Endodermal cell (in vitro differentiated cells): ENCODE results near the gene AGK. TPM values are rescaled to one million over a fixed set of nuclear protein-coding genes. Genes with fewer than 3 reads are reported as not detected.

Experiments
- DNase-seq: peaks from one replicate; pipeline ENCODE4 v3.0.0-alpha.2; 2017
- H3K27ac ChIP-seq: 2 replicates; pipeline ENCODE4 v1.5.1; 2013; ENCODE audit warnings: mild to moderate bottlenecking, low read depth, low read length, moderate library complexity
- H3K27me3 ChIP-seq: 2 replicates; pipeline ENCODE4 v1.6.1; 2013; ENCODE audit warnings: mild to moderate bottlenecking, low read length, moderate library complexity; ENCODE audit not compliant: insufficient read depth, control insufficient read depth, poor library complexity, severe bottlenecking
- H3K36me3 ChIP-seq: 2 replicates; pipeline ENCODE4 v1.7.0; 2013; ENCODE audit warnings: mild to moderate bottlenecking, low read length, moderate library complexity; ENCODE audit not compliant: control insufficient read depth, insufficient read depth
- H3K4me1 ChIP-seq: one replicate; pipeline ENCODE4 v1.7.0; 2013; ENCODE audit warnings: low read length; ENCODE audit not compliant: control insufficient read depth, insufficient read depth
- H3K4me3 ChIP-seq: 2 replicates; pipeline ENCODE4 v1.5.1; 2013; ENCODE audit warnings: mild to moderate bottlenecking, low read length, moderate library complexity
- H3K9ac ChIP-seq: 2 replicates; pipeline ENCODE4 v1.6.1; 2013; ENCODE audit warnings: mild to moderate bottlenecking, low read length, moderate library complexity; ENCODE audit not compliant: poor library complexity, severe bottlenecking; ENCODE audit errors: extremely low read depth
- H3K9me3 ChIP-seq: 2 replicates; pipeline ENCODE4 v1.6.1; 2013; ENCODE audit warnings: mild to moderate bottlenecking, low read length, moderate library complexity; ENCODE audit not compliant: control insufficient read depth
- H3K27ac Mint-ChIP-seq: 2 replicates; pipeline ENCODE4 v1.8.0; 2020; ENCODE audit warnings: mixed read lengths
- H3K27me3 Mint-ChIP-seq: 2 replicates; pipeline ENCODE4 v1.8.0; 2021; ENCODE audit warnings: mild to moderate bottlenecking, mixed read lengths; ENCODE audit not compliant: insufficient read depth
- H3K36me3 Mint-ChIP-seq: 2 replicates; pipeline ENCODE4 v1.8.0; 2020; ENCODE audit warnings: low read depth, mixed read lengths
- H3K4me1 Mint-ChIP-seq: 2 replicates; pipeline ENCODE4 v1.8.0; 2020; ENCODE audit warnings: mixed read lengths
- H3K4me3 Mint-ChIP-seq: 2 replicates; pipeline ENCODE4 v1.8.0; 2020; ENCODE audit warnings: mild to moderate bottlenecking, moderate library complexity, mixed read lengths
- H3K9me3 Mint-ChIP-seq: 2 replicates; pipeline ENCODE4 v1.8.0; 2020; ENCODE audit warnings: mild to moderate bottlenecking, mixed read lengths
- WGBS, 2 experiments: methylation state at CpG; one replicate each; pipeline versions ENCODE4 v1.1.5 to v1.1.7; 2013; ENCODE audit warnings: missing lambda C conversion rate in 2 of 2, mixed read lengths in 1 of 2; ENCODE audit not compliant: insufficient coverage in 1 of 2, insufficient read length in 1 of 2; 5-methylcytosine and 5-hydroxymethylcytosine counted together
- total RNA-seq, 2 donors: library from RNA; stranded (reverse); fragmentation: NEBNext Ultra II Directional in 1 of 2; extraction: Animal tissue kit (Norgen Biotek cat#: 25700) in 1 of 2; gene quantifications; 2 replicates in 1 of 2; 3 replicates in 1 of 2; pipeline ENCODE4 v1.2.1, GENCODE V29; 2021
- TF ChIP-seq, protein P1 (sequence below): fragments of 200-600 bp; sonication (generic); conservative IDR thresholded peaks from 2 replicates; pipeline ENCODE4 v1.5.0; 2021; ENCODE audit warnings: antibody characterized with exemption, mild to moderate bottlenecking

The AGK gene
- total RNA-seq, 2 donors from 2014 or later, result 30.2 to 41.7 TPM

DNA sequence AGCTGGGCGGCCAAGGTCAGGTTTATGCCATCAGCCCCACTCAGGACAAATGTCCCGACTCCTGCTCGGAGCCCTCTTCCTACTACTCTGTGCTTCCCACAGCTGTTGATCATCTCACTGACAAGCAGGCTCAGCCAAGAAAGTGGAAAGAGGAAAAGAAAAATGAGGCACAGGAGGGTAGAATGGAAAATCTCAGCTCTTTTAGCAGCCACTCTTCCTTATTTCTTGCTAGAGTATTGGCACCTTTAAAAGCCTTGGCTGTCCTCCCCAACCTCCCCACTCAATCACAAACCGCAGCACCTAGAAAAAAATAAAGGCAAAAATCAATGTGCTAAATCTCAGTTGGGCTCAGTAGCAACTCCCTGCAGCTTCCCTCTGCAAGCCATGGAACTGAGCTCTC is 35.3 kb upstream of the AGK start:
- Histone ChIP-seq H3K9ac (no peak overlapping the region), H3K4me3 (no peak overlapping the region), H3K27ac (no peak overlapping the region), H3K36me3 (no peaks in the 10 kb centered on the region), H3K27me3 (peaks cover 17% of the 10 kb centered on the region), H3K9me3 (no peaks in the 10 kb centered on the region), H3K4me1 (no peaks in the 10 kb centered on the region)
- H3K4me1 Mint-ChIP-seq, result peaks cover 7% of the 10 kb centered on the region
- H3K27ac Mint-ChIP-seq, result no peak overlapping the region
- DNase-seq, result no peak
- TF ChIP-seq, protein P1, sequence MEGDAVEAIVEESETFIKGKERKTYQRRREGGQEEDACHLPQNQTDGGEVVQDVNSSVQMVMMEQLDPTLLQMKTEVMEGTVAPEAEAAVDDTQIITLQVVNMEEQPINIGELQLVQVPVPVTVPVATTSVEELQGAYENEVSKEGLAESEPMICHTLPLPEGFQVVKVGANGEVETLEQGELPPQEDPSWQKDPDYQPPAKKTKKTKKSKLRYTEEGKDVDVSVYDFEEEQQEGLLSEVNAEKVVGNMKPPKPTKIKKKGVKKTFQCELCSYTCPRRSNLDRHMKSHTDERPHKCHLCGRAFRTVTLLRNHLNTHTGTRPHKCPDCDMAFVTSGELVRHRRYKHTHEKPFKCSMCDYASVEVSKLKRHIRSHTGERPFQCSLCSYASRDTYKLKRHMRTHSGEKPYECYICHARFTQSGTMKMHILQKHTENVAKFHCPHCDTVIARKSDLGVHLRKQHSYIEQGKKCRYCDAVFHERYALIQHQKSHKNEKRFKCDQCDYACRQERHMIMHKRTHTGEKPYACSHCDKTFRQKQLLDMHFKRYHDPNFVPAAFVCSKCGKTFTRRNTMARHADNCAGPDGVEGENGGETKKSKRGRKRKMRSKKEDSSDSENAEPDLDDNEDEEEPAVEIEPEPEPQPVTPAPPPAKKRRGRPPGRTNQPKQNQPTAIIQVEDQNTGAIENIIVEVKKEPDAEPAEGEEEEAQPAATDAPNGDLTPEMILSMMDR, result no peak
- no peaks in the 10 kb centered on the region for H3K9me3 Mint-ChIP-seq
- whole genome bisulfite sequencing, 2 experiments, result 93 to 100% methylated on average over 1 to 4 of the region's 4 CpGs
- H3K27me3 Mint-ChIP-seq, result peaks cover 24% of the 10 kb centered on the region
- H3K4me3 Mint-ChIP-seq, result no peak overlapping the region
- no peaks in the 10 kb centered on the region for H3K36me3 Mint-ChIP-seq

DNA sequence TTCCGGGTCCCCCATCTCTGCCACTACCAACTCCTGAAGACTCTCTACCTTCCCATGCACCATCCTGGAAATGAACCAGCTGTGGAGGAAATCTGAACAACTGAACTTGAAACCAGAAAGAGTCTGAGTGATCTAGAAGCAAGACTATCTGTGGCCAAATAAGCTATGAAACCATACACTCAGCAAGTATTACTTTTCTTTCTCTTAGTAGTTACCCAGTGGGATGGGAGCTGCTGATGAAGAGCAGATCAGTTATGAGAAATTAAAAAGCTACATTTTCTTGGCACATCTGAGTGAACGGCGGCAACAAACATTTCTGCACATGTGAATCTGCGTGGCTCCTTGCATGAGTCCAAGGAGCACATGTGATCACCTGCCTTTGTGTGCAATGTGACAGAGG is 31.6 kb upstream of the AGK start:
- Mint-ChIP-seq H3K27ac (no peak overlapping the region), H3K36me3 (no peaks in the 10 kb centered on the region), H3K9me3 (no peaks in the 10 kb centered on the region), H3K4me1 (no peaks in the 10 kb centered on the region), H3K4me3 (no peak overlapping the region), H3K27me3 (no peaks in the 10 kb centered on the region)
- Histone ChIP-seq H3K9me3 (no peaks in the 10 kb centered on the region), H3K9ac (no peak overlapping the region), H3K36me3 (no peaks in the 10 kb centered on the region), H3K27ac (no peak overlapping the region), H3K4me1 (no peaks in the 10 kb centered on the region), H3K27me3 (no peaks in the 10 kb centered on the region), H3K4me3 (no peak overlapping the region)
- no peak for DNase-seq
- TF ChIP-seq, protein P1, result no peak
- 90 to 94% methylated on average over 3 to 4 of the region's 4 CpGs for WGBS, 2 experiments

DNA sequence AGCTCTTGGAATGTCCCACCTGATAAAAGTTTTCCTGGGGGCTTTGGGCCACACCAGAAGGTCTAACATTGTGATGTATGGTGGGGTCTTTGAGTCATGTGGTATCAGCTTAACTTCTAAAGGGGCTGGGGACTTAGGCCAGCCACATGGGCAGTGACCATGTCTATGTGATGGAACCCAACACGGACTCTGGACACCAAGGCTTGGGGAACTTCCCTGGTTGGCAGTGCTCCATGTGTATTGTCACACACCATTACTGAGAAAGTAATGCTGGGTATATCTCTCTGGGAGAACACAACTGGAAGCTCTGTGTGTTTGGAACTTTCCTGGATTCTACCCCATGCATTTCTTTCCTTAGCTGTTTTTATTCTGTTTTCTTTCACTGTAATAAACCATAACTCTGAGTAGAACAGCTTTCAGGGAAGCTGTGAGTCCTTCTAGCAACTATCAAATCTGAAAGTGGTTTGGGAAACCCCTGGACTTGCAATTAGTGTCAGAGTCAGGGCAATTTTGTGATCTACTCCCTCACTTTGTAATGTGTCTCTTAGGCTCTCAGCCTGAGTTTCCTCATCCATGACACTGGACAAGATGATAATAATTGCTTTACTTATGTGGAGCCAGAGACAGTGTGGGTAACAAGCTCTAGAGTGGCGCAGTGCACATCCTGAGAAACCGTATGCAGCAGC is 28.4 kb upstream of the AGK start:
- no peaks in the 10 kb centered on the region for H3K4me1 ChIP-seq
- Mint-ChIP-seq H3K27ac (no peak overlapping the region), H3K4me3 (no peak overlapping the region), H3K9me3 (no peaks in the 10 kb centered on the region), H3K4me1 (no peaks in the 10 kb centered on the region), H3K36me3 (no peaks in the 10 kb centered on the region), H3K27me3 (no peaks in the 10 kb centered on the region)
- no peaks in the 10 kb centered on the region for H3K9me3 ChIP-seq
- H3K27me3 ChIP-seq, result no peaks in the 10 kb centered on the region
- TF ChIP-seq, protein P1, result no peak
- H3K27ac ChIP-seq, result no peak overlapping the region
- WGBS, 2 experiments, result 96 to 100% methylated on average over 1 to 3 of the region's 3 CpGs
- H3K4me3 ChIP-seq, result no peak overlapping the region
- no peaks in the 10 kb centered on the region for H3K36me3 ChIP-seq
- no peak for DNase-seq
- H3K9ac ChIP-seq, result no peak overlapping the region
